CD14-positive monocyte (primary cell): ENCODE results near the gene WFDC1. TPM values are rescaled to one million over a fixed set of nuclear protein-coding genes. Genes with fewer than 3 reads are reported as not detected.

Source experiments
- DNase-seq, 3 donors: peaks; one replicate each; pipeline ENCODE4 v3.0.0-alpha.2; 2011 to 2022
- H2AFZ ChIP-seq: 2 replicates; pipeline ENCODE4 v1.6.0; 2012; ENCODE audit warnings: mild to moderate bottlenecking, low read depth, low read length, inconsistent platforms; ENCODE audit not compliant: insufficient read depth, poor library complexity, severe bottlenecking
- H3K27ac ChIP-seq, 2 donors: 1 replicate in 1 of 2; 2 replicates in 1 of 2; pipeline ENCODE4 v1.5.1; 2012 to 2013; ENCODE audit warnings: low read length in 2 of 2, control low read depth in 1 of 2, inconsistent platforms in 1 of 2, low read depth in 1 of 2, mild to moderate bottlenecking in 1 of 2
- H3K27me3 ChIP-seq, 2 donors: one replicate each; pipeline versions ENCODE4 v1.6.0 to v1.6.1; 2011 to 2013; ENCODE audit warnings: low read length in 2 of 2; ENCODE audit not compliant: control insufficient read depth in 2 of 2, insufficient read depth in 2 of 2
- H3K36me3 ChIP-seq, 2 donors: replicated peaks in 1 of 2; 1 replicate in 1 of 2; 2 replicates in 1 of 2; pipeline versions ENCODE4 v1.5.1 to v1.6.1; 2012 to 2013; ENCODE audit warnings: low read length in 2 of 2, control low read depth in 1 of 2, inconsistent platforms in 1 of 2, mild to moderate bottlenecking in 1 of 2; ENCODE audit not compliant: insufficient read depth in 2 of 2, control insufficient read depth in 1 of 2
- H3K4me1 ChIP-seq, 2 donors: 1 replicate in 1 of 2; 2 replicates in 1 of 2; pipeline versions ENCODE4 v1.5.1 to v1.6.1; 2012 to 2013; ENCODE audit warnings: low read length in 2 of 2, control low read depth in 1 of 2, inconsistent platforms in 1 of 2, mild to moderate bottlenecking in 1 of 2, moderate library complexity in 1 of 2; ENCODE audit not compliant: insufficient read depth in 2 of 2, control insufficient read depth in 1 of 2
- H3K4me2 ChIP-seq: replicated peaks from 2 replicates; pipeline ENCODE3; 2012; ENCODE audit warnings: low read length, moderate library complexity, mild to moderate bottlenecking; ENCODE audit not compliant: poor library complexity, severe bottlenecking; ENCODE audit errors: extremely low read depth
- H3K4me3 ChIP-seq, 3 experiments: fragments of 200-600 bp in 1 of 3; sonication (generic) in 1 of 3; replicated peaks in 1 of 3; 1 replicate in 2 of 3; 2 replicates in 1 of 3; pipeline ENCODE4 v1.5.1; 2011 to 2013; ENCODE audit warnings: low read length in 3 of 3, mild to moderate bottlenecking in 3 of 3, control low read depth in 2 of 3, low read depth in 2 of 3, inconsistent platforms in 1 of 3, moderate library complexity in 1 of 3
- H3K79me2 ChIP-seq: 2 replicates; pipeline ENCODE4 v1.6.0; 2012; ENCODE audit warnings: mild to moderate bottlenecking, control low read depth, inconsistent platforms, low read length, moderate library complexity; ENCODE audit not compliant: insufficient read depth
- H3K9ac ChIP-seq: 2 replicates; pipeline ENCODE4 v1.6.0; 2017; ENCODE audit warnings: low read length, mild to moderate bottlenecking; ENCODE audit not compliant: insufficient read depth, poor library complexity, severe bottlenecking
- H3K9me3 ChIP-seq, 2 donors: replicated peaks in 1 of 2; 1 replicate in 1 of 2; 2 replicates in 1 of 2; pipeline versions ENCODE4 v1.5.1 to v1.6.1; 2012 to 2013; ENCODE audit warnings: low read length in 2 of 2, control low read depth in 1 of 2; ENCODE audit not compliant: control insufficient read depth in 1 of 2, insufficient read depth in 1 of 2
- H4K20me1 ChIP-seq: 2 replicates; pipeline ENCODE4 v1.6.0; 2012; ENCODE audit warnings: mild to moderate bottlenecking, low read length, control low read depth, moderate library complexity; ENCODE audit not compliant: insufficient read depth
- H3K27ac Mint-ChIP-seq, 7 donors: one replicate each; pipeline ENCODE4 v1.8.0; 2020; ENCODE audit warnings: mild to moderate bottlenecking in 7 of 7, mixed read lengths in 7 of 7, moderate library complexity in 6 of 7, inconsistent platforms in 2 of 7
- H3K27me3 Mint-ChIP-seq, 3 donors: one replicate each; pipeline ENCODE4 v1.8.0; 2021 to 2022; ENCODE audit warnings: low read depth in 3 of 3, mild to moderate bottlenecking in 3 of 3, mixed read lengths in 3 of 3, moderate library complexity in 3 of 3, inconsistent platforms in 1 of 3
- H3K36me3 Mint-ChIP-seq, 2 donors: one replicate each; pipeline ENCODE4 v1.8.0; 2020; ENCODE audit warnings: mixed read lengths in 2 of 2, inconsistent platforms in 1 of 2, mild to moderate bottlenecking in 1 of 2
- H3K4me1 Mint-ChIP-seq: one replicate; pipeline ENCODE4 v1.8.0; 2020; ENCODE audit warnings: mild to moderate bottlenecking, mixed read lengths
- H3K4me3 Mint-ChIP-seq, 2 donors: one replicate each; pipeline ENCODE4 v1.8.0; 2020; ENCODE audit warnings: mild to moderate bottlenecking in 2 of 2, mixed read lengths in 2 of 2, moderate library complexity in 1 of 2
- H3K9me3 Mint-ChIP-seq, 7 donors: one replicate each; pipeline ENCODE4 v1.8.0; 2020 to 2022; ENCODE audit warnings: mixed read lengths in 7 of 7, mild to moderate bottlenecking in 6 of 7, moderate library complexity in 6 of 7, inconsistent platforms in 2 of 7
- WGBS: methylation state at CpG from one replicate; pipeline ENCODE4 v1.1.5; 2013; ENCODE audit warnings: missing lambda C conversion rate; ENCODE audit not compliant: insufficient coverage; 5-methylcytosine and 5-hydroxymethylcytosine counted together
- intact Hi-C, 2 donors: fragments of 100-400 bp; cut with micrococcal nuclease; formaldehyde crosslinking; loops; one replicate each; pipeline versions ENCODE4 v1.15.0 to v1.15.1; 2023
- polyA plus RNA-seq, 3 donors: library from polyadenylated mRNA; depleted of rRNA in 1 of 3; unstranded in 2 of 3; stranded (reverse) in 1 of 3; fragments of 300-500 nt in 2 of 3; fragments of >200 nt in 1 of 3; fragmentation: Illumina TruSeq in 2 of 3; gene quantifications; 1 replicate in 2 of 3; 2 replicates in 1 of 3; pipeline ENCODE4 v1.2.3, GENCODE V29; 2012 to 2021
- TF ChIP-seq, protein P1 (sequence below): fragments of 200-600 bp; IDR thresholded peaks from one replicate; pipeline ENCODE4 v1.8.0; 2022; ENCODE audit warnings: antibody characterized with exemption, mild to moderate bottlenecking

The WFDC1 gene
- polyA plus RNA-seq, 3 donors: not detected

DNA sequence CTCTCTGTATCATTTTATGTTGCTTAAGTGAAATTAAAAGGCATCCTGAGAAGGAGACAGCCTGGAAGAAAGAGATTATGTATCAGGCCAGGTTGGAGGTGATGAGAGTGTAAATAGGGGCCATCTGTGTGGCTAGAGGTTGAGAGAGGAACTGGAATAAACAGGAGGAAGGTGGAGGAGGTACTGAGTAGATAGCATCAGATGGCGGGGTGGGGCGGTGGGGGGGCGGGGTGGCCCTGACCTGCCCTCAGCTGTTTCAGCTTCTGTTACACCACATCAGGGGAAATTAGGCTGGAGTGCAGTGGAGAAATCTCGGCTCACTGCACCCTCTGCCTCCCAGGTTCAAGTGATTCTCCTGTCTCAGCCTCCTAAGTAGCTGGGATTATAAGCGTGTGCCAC, 48.0 kb upstream of the WFDC1 start:
- DNase-seq: no peak
- Histone ChIP-seq H3K79me2 (no peaks in the 10 kb centered on the region), H2AFZ (no peak overlapping the region), H3K4me2 (no peak overlapping the region), H3K27ac (no peak overlapping the region), H3K9me3 (no peaks in the 10 kb centered on the region), H3K36me3 (no peaks in the 10 kb centered on the region), H3K9ac (no peak overlapping the region), H3K4me1 (no peaks in the 10 kb centered on the region), H4K20me1 (no peaks in the 10 kb centered on the region), H3K27me3 (no peaks in the 10 kb centered on the region), H3K4me3 (no peak overlapping the region)
- whole genome bisulfite sequencing: no CpG with 5 or more reads among the region's 5 CpGs
- Mint-ChIP-seq H3K4me3 (no peak overlapping the region), H3K27me3 (peaks cover under 1 to 19% (median 8%) of the 10 kb centered on the region in 3 donors), H3K9me3 (peaks cover 0 to 7% (median 1%) of the 10 kb centered on the region in 7 donors), H3K4me1 (no peaks in the 10 kb centered on the region), H3K36me3 (no peaks in the 10 kb centered on the region), H3K27ac (peak overlapping the region in 1 of 7 donors; percentile 67)
- TF ChIP-seq, protein P1, sequence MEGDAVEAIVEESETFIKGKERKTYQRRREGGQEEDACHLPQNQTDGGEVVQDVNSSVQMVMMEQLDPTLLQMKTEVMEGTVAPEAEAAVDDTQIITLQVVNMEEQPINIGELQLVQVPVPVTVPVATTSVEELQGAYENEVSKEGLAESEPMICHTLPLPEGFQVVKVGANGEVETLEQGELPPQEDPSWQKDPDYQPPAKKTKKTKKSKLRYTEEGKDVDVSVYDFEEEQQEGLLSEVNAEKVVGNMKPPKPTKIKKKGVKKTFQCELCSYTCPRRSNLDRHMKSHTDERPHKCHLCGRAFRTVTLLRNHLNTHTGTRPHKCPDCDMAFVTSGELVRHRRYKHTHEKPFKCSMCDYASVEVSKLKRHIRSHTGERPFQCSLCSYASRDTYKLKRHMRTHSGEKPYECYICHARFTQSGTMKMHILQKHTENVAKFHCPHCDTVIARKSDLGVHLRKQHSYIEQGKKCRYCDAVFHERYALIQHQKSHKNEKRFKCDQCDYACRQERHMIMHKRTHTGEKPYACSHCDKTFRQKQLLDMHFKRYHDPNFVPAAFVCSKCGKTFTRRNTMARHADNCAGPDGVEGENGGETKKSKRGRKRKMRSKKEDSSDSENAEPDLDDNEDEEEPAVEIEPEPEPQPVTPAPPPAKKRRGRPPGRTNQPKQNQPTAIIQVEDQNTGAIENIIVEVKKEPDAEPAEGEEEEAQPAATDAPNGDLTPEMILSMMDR: no peak
- intact Hi-C loops: no loop called here

DNA sequence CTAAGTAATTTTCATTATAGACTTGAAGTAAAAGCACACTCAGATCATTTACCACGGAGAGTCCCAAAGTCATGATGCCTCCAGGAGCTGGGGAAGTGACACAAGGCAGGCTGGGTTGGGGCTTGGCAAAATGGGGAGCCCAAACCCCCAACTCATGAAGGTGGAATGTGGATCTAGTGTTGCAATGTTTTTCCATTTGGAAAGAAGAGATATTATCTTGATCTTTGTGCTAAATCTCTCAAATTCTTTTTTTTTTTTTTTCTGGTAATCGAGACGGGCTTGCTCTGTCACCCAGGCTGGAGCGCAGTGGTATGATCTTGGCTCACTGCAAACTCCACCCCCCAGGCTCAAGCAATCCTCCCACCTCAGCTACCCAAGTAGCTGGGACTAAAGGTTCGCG, 47.3 kb upstream of the WFDC1 start:
- no peaks in the 10 kb centered on the region for H3K4me1 ChIP-seq
- H3K4me3 ChIP-seq: no peak overlapping the region
- H3K27ac Mint-ChIP-seq: peak overlapping the region in 1 of 7 donors; percentile 36
- H3K4me2 ChIP-seq: no peak overlapping the region
- no peaks in the 10 kb centered on the region for H3K9me3 ChIP-seq
- H3K79me2 ChIP-seq: no peaks in the 10 kb centered on the region
- no peaks in the 10 kb centered on the region for H4K20me1 ChIP-seq
- WGBS: no CpG with 5 or more reads among the region's 6 CpGs
- TF ChIP-seq, protein P1: no peak
- H3K36me3 Mint-ChIP-seq: no peaks in the 10 kb centered on the region
- H3K4me3 Mint-ChIP-seq: no peak overlapping the region
- H3K27ac ChIP-seq: no peak overlapping the region
- intact Hi-C loops: no loop called here
- H3K27me3 Mint-ChIP-seq: peaks cover 0 to 22% (median 14%) of the 10 kb centered on the region in 3 donors
- H3K9ac ChIP-seq: no peak overlapping the region
- peaks cover 0 to 7% (median 1%) of the 10 kb centered on the region in 7 donors for H3K9me3 Mint-ChIP-seq
- H2AFZ ChIP-seq: no peak overlapping the region
- DNase-seq: no peak
- no peaks in the 10 kb centered on the region for H3K4me1 Mint-ChIP-seq
- H3K27me3 ChIP-seq: no peaks in the 10 kb centered on the region
- no peaks in the 10 kb centered on the region for H3K36me3 ChIP-seq
